ENCODE measurements around the gene PLOD2. TPM values are rescaled to one million over a fixed set of nuclear protein-coding genes. Genes with fewer than 3 reads are reported as not detected.

The PLOD2 gene
- total RNA-seq, 2 experiments from 2014 or later = not detected

- Histone ChIP-seq H3K27ac (ENCODE audit: low read depth in 1 of 2, low read length in 2 of 2) (no peak overlapping the region), H3K4me3 (ENCODE audit: low read length) (no peak overlapping the region), H3K27me3 (ENCODE audit: control insufficient read depth in 1 of 2, insufficient read depth in 2 of 2, low read length in 2 of 2) (no peaks in the 10 kb centered on the region), H3K36me3 (ENCODE audit: insufficient read depth, low read length) (no peaks in the 10 kb centered on the region), H3K4me1 (ENCODE audit: insufficient read depth, low read length) (no peaks in the 10 kb centered on the region), H3K9me3 (ENCODE audit: control insufficient read depth in 1 of 2, insufficient read depth in 1 of 2, low read length in 2 of 2) (no peaks in the 10 kb centered on the region)
- no peak overlapping the region for H3K4me3 Mint-ChIP-seq
- no peak overlapping the region for H3K27ac Mint-ChIP-seq
- H3K27me3 Mint-ChIP-seq = no peaks in the 10 kb centered on the region
- H3K4me1 Mint-ChIP-seq (ENCODE audit: low read depth) = no peaks in the 10 kb centered on the region
- POLR2A ChIA-PET = no interaction called here
- intact Hi-C loops (cut with DNase I, micrococcal nuclease) = no loop called here
- ATAC-seq (ENCODE audit: poor library complexity) (no peak), DNase-seq (no peak)
- CTCF ChIA-PET = interaction anchor here (1.4 kb wide), 1 partner anchor 15 kb away, joined by 3 read pairs; no protein-coding TSS in a partner anchor
- TF ChIP-seq CTCF (IDR thresholded peaks at IDR 0.05) = no peak
- no peaks in the 10 kb centered on the region for H3K36me3 Mint-ChIP-seq (ENCODE audit: low read depth)
- H3K9me3 Mint-ChIP-seq = no peaks in the 10 kb centered on the region
Observed at GRCh38 chr3:146090521-146090920, 70.5 kb downstream of the PLOD2 start.

- ATAC-seq (ENCODE audit: poor library complexity) (no peak), DNase-seq (no peak)
- ChIA-PET CTCF (no interaction called here), POLR2A (no interaction called here)
- H3K27me3 Mint-ChIP-seq = no peaks in the 10 kb centered on the region
- Histone ChIP-seq H3K27me3 (ENCODE audit: control insufficient read depth in 1 of 2, insufficient read depth in 2 of 2, low read length in 2 of 2) (no peaks in the 10 kb centered on the region), H3K9me3 (ENCODE audit: control insufficient read depth in 1 of 2, insufficient read depth in 1 of 2, low read length in 2 of 2) (no peaks in the 10 kb centered on the region), H3K27ac (ENCODE audit: low read depth in 1 of 2, low read length in 2 of 2) (no peak overlapping the region), H3K4me3 (ENCODE audit: low read length) (no peak overlapping the region), H3K36me3 (ENCODE audit: insufficient read depth, low read length) (no peaks in the 10 kb centered on the region), H3K4me1 (ENCODE audit: insufficient read depth, low read length) (no peaks in the 10 kb centered on the region)
- no peak overlapping the region for H3K4me3 Mint-ChIP-seq
- no peak for TF ChIP-seq CTCF (IDR thresholded peaks at IDR 0.05)
- H3K4me1 Mint-ChIP-seq (ENCODE audit: low read depth) = no peaks in the 10 kb centered on the region
- H3K9me3 Mint-ChIP-seq = no peaks in the 10 kb centered on the region
- H3K27ac Mint-ChIP-seq = no peak overlapping the region
- no peaks in the 10 kb centered on the region for H3K36me3 Mint-ChIP-seq (ENCODE audit: low read depth)
- intact Hi-C loops (cut with DNase I, micrococcal nuclease) = no loop called here
Observed at GRCh38 chr3:146088840-146089239, 72.1 kb downstream of the PLOD2 start.

GRCh38 chr3:146087116-146087515 is 73.9 kb downstream of the PLOD2 start:
- Mint-ChIP-seq H3K27ac (no peak overlapping the region), H3K4me1 (ENCODE audit: low read depth) (no peaks in the 10 kb centered on the region), H3K9me3 (no peaks in the 10 kb centered on the region), H3K4me3 (no peak overlapping the region), H3K27me3 (no peaks in the 10 kb centered on the region), H3K36me3 (ENCODE audit: low read depth) (no peaks in the 10 kb centered on the region)
- H3K36me3 ChIP-seq (ENCODE audit: insufficient read depth, low read length) = no peaks in the 10 kb centered on the region
- no peaks in the 10 kb centered on the region for H3K27me3 ChIP-seq (ENCODE audit: control insufficient read depth in 1 of 2, insufficient read depth in 2 of 2, low read length in 2 of 2)
- H3K4me3 ChIP-seq (ENCODE audit: low read length) = no peak overlapping the region
- no peaks in the 10 kb centered on the region for H3K4me1 ChIP-seq (ENCODE audit: insufficient read depth, low read length)
- no peaks in the 10 kb centered on the region for H3K9me3 ChIP-seq (ENCODE audit: control insufficient read depth in 1 of 2, insufficient read depth in 1 of 2, low read length in 2 of 2)
- POLR2A ChIA-PET = no interaction called here
- no peak overlapping the region for H3K27ac ChIP-seq (ENCODE audit: low read depth in 1 of 2, low read length in 2 of 2)
- CTCF ChIA-PET = no interaction called here
- ATAC-seq (ENCODE audit: poor library complexity) (no peak), DNase-seq (no peak)
- intact Hi-C loops (cut with DNase I, micrococcal nuclease) = no loop called here
- no peak for TF ChIP-seq CTCF (IDR thresholded peaks at IDR 0.05)
